ENCODE results near the gene SDHD.
"Not testable (repeated sequence)": the region's sequence is repeated elsewhere in the genome, so short reads cannot be mapped to it uniquely, and the experiment has no call there.

Gene SDHD

GRCh38 chr11:112086422-112087191, at the start of gene SDHD, which contains the start of gene TIMM8B:
SDHD (plus strand) TSS chr11:112086873; CDS start chr11:112086908, 35 bp downstream.
TIMM8B (minus strand) TSS chr11:112086756; CDS start chr11:112086723, 33 bp downstream.
- peak; percentile 87 for DNase-seq

GRCh38 chr11:112037527-112037926, 49.1 kb upstream of the SDHD start:
- no peak for DNase-seq

GRCh38 chr11:112042161-112042960, 44.3 kb upstream of the SDHD start:
- DNase-seq = no peak

GRCh38 chr11:112042961-112043304, 43.7 kb upstream of the SDHD start:
- DNase-seq = no peak

- no peak for DNase-seq
Observed at GRCh38 chr11:112044961-112045360, 41.7 kb upstream of the SDHD start.

- DNase-seq = not testable (repeated sequence)
Observed at GRCh38 chr11:112046647-112047046, 40.0 kb upstream of the SDHD start.

DNA sequence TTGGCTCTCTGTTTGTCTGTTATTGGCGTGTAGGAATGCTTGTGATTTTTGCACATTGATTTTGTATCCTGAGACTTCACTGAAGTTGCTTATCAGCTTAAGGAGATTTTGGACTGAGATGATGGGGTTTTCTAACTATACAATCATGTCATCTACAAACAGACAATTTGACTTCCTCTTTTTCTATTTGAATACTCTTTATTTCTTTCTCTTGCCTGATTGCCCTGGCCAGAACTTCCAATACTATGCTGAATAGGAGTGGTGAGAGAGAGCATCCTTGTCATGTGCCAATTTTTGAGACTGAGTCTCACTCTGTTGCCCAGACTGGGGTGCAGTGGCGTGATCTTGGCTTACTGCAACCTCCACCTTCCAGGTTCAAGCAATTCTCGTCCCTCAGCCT, 38.4 kb upstream of the SDHD start:
- not testable (repeated sequence) for DNase-seq

DNA sequence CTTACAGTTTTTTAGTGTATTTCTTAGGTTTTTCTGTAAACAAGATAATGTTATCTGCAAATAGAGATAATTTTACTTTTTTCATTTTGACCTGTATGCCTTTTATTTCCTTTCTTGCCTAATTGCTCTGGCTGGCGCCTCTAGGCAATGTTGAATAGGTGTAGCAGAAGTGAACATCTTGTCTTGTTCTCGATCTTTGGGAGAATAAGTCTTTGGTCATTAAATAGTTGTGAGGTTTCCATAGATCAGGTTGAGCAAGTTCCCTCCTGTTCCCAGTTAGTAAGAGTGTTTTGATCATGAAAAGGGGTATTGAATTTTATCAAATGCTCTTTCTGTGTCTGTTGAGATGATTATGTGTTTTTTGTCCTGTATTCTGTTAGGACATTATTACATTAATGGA, 36.9 kb upstream of the SDHD start:
- DNase-seq = no peak

DNA sequence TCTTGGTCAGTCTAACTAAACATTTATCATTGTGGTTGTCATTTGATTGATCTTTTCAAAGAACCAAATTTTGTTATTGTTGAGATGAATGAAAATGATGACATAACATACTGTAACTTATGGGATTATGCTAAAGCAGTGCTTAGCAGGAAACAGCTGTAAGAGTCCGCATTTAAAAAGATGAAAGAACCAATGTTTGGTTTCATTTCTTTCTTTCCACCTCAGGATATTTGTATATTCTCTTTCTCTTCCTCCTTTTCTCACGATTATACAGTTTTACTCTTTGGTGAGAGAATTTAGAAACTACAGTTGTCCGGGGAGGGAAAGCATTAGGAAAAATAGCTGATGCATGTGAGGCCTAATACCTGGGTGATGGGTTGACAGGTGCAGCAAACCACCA, 36.0 kb upstream of the SDHD start:
- no peak for DNase-seq

DNA sequence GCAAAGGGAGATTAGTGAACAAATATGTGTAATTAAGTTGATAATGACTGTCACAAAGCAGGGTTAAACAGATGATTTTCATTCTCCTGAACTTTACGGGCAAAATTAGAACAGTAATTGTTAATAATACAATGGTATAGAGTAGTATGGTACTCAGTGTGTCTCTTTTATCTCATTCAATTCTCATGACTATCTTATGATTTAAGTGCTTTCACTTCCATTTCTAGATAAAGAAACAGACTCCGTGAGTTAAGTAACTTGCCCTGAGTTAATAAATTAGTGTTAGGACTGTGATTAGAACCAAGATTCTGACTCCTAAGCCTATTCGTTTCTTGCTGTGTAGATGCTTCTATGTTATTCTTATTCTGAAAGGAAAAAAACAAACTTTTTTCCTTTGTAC, 34.9 kb upstream of the SDHD start:
- no peak for DNase-seq

GRCh38 chr11:112057170-112057569, 29.5 kb upstream of the SDHD start:
- no peak for DNase-seq

GRCh38 chr11:112058103-112058502, 28.6 kb upstream of the SDHD start:
- no peak for DNase-seq

DNA sequence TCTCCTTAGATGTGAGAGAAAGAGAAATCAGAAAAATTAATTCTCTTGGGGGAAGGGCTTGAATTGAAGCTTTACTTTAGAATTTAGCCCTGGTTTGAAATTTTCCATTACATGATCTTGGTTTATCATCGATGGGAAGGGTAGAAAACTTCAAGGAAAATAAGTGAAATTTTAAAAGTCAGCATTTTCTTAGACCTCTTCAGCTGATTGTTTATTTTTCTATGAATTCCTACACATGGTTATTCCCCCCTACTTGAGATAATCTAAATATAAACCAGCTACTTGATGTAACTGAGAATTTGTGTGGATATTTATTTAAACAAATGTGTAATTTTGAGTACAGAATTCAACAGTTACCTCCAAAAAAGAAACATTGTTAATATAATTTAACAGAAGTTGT, 23.8 kb upstream of the SDHD start:
- no peak for DNase-seq

DNA sequence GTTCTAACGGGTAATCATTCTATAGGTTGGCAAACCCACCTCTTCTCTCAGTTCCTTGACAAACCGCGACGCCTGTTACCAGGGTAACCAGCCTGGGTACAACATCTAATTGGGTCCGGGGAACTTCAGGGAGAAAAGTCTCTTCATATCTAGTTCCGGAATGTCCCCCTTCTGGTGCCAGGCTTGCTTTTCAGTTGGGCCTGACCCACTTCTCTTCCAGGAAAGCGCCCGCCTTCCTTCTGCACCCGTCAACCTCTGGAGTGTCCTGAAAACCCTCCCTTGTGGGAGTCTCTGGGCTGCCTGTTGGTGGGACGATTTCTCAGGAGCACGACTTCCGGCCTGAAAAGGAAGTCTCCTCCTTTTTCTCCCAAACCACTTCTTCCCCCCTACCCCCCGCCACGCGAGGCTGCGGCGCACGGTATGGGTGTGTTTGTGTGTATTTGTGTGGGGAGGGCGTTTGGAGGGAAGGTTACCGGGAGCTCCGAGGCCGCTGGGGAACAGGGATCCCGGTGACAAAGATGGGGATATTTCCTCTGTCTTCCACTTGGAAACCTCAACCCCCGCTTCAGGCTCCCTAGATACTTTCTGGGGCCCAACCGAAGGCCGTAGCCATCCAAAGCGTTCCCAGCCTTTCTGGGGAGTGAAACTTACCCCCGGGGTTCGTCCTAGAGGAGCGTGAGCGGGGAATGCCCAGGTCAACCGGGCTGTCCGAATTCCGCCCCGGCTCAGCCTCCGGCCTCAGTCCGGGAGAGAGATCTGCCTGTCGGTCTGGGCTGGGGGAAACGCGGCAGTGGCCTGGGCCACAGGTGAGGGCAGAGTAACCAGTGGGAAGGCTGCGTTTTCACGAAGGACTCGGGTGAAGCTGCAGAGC, 12.5 kb upstream of the SDHD start, which contains the start of the genes NKAPD1 and PIH1D2:
TSS of gene NKAPD1 (plus strand) at position 359 of the 871 bp plus-strand sequence. CDS start 1,276 bp downstream, outside the sequence.
TSS of gene PIH1D2 (minus strand) at position 77 of the 871 bp plus-strand sequence. CDS start 843 bp downstream, outside the sequence.
- DNase-seq = peak; percentile 81

GRCh38 chr11:112082729-112083128, 3.9 kb upstream of the SDHD start:
- no peak for DNase-seq

- DNase-seq = no peak
Observed at GRCh38 chr11:112085822-112086421, 751 bp upstream of the SDHD start.

GRCh38 chr11:112087212-112087611, 539 bp downstream of the SDHD start:
- DNase-seq = no peak

GRCh38 chr11:112095302-112095701, 8.6 kb downstream of the SDHD start:
- DNase-seq = not testable (repeated sequence)

- no peak for DNase-seq
Observed at GRCh38 chr11:112096194-112096593, 9.5 kb downstream of the SDHD start.

- no peak for DNase-seq
Observed at GRCh38 chr11:112097734-112098528, 11.3 kb downstream of the SDHD start.

- no peak for DNase-seq
Observed at GRCh38 chr11:112100462-112100861, 13.8 kb downstream of the SDHD start.

- DNase-seq = no peak
Observed at GRCh38 chr11:112103446-112103845, 16.8 kb downstream of the SDHD start.

Data from NCI-H1417 treated with DMSO at 0.1 percent for 48 hours (cell line).